Suprapubic skin (tissue), 4 donors: ENCODE measurements around the gene PPP1R2C. TPM values are rescaled to one million over a fixed set of nuclear protein-coding genes. Genes with fewer than 3 reads are reported as not detected.

Experiments
- DNase-seq, 2 donors: peaks; one replicate each; pipeline ENCODE4 v3.0.0-alpha.2; 2019; ENCODE audit warnings: low spot score in 2 of 2
- H3K27ac ChIP-seq: fragments of 200-600 bp; sonication (generic); one replicate; pipeline ENCODE4 v1.5.1; 2019
- H3K27me3 ChIP-seq: fragments of 200-600 bp; sonication (generic); one replicate; pipeline ENCODE4 v1.5.1; 2019
- H3K36me3 ChIP-seq: fragments of 200-600 bp; sonication (generic); one replicate; pipeline ENCODE4 v1.5.1; 2019
- H3K4me1 ChIP-seq: fragments of 200-600 bp; sonication (generic); one replicate; pipeline ENCODE4 v1.5.1; 2019
- H3K4me3 ChIP-seq: fragments of 200-600 bp; sonication (generic); one replicate; pipeline ENCODE4 v1.5.1; 2019; ENCODE audit warnings: mild to moderate bottlenecking
- H3K9me3 ChIP-seq: fragments of 200-600 bp; sonication (generic); one replicate; pipeline ENCODE4 v1.5.1; 2019
- CTCF ChIP-seq, 2 donors: fragments of 200-600 bp in 1 of 2; fragments of 450-650 bp in 1 of 2; sonication (generic) in 1 of 2; IDR thresholded peaks; one replicate each; pipeline ENCODE4 v1.5.1; 2016 to 2019; ENCODE audit warnings: antibody characterized with exemption in 2 of 2, mild to moderate bottlenecking in 1 of 2, moderate library complexity in 1 of 2
- EP300 ChIP-seq: sonication (generic); formaldehyde crosslinking; IDR thresholded peaks from one replicate; pipeline ENCODE4 v1.6.1; 2017; ENCODE audit warnings: antibody characterized with exemption
- POLR2A ChIP-seq, 2 donors: fragments of 450-650 bp; IDR thresholded peaks; one replicate each; pipeline ENCODE4 v1.6.1; 2017; ENCODE audit warnings: antibody characterized with exemption in 2 of 2, mild to moderate bottlenecking in 2 of 2, moderate library complexity in 2 of 2
- POLR2AphosphoS5 ChIP-seq, 3 donors: sonication (generic); formaldehyde crosslinking; IDR thresholded peaks; one replicate each; pipeline ENCODE4 v1.6.1; 2017; ENCODE audit warnings: antibody characterized with exemption in 3 of 3
- WGBS: methylation state at CpG from one replicate; pipeline ENCODE4 v1.1.5; 2018; 5-methylcytosine and 5-hydroxymethylcytosine counted together
- total RNA-seq, 4 donors: library from RNA; depleted of rRNA; stranded (reverse); fragments of >200 nt; gene quantifications; one replicate each; pipeline ENCODE4 v1.1.0, GENCODE V29; 2016

Gene PPP1R2C
- total RNA-seq, 4 donors from 2014 or later = not detected

- H3K36me3 ChIP-seq = no peaks in the 10 kb centered on the region
- 73% methylated on average over 1 of the region's 1 CpG for WGBS
- no peak for TF ChIP-seq POLR2AphosphoS5 (IDR thresholded peaks at IDR 0.05)
- no peaks in the 10 kb centered on the region for H3K9me3 ChIP-seq
- DNase-seq = no peak
- H3K4me1 ChIP-seq = no peaks in the 10 kb centered on the region
- H3K4me3 ChIP-seq = no peak overlapping the region
- H3K27me3 ChIP-seq = no peaks in the 10 kb centered on the region
- no peak overlapping the region for H3K27ac ChIP-seq
Observed at GRCh38 chrX:42739741-42740140, 38.2 kb downstream of the PPP1R2C start.

- Histone ChIP-seq H3K9me3 (no peaks in the 10 kb centered on the region), H3K4me3 (no peak overlapping the region), H3K4me1 (no peaks in the 10 kb centered on the region), H3K27ac (no peak overlapping the region), H3K36me3 (no peaks in the 10 kb centered on the region), H3K27me3 (no peaks in the 10 kb centered on the region)
- TF ChIP-seq CTCF (IDR thresholded peaks at IDR 0.05) (no peak), POLR2AphosphoS5 (IDR thresholded peaks at IDR 0.05) (no peak), POLR2A (IDR thresholded peaks at IDR 0.05) (no peak), EP300 (no peak)
- no peak for DNase-seq
- 60% methylated on average over 4 of the region's 4 CpGs for WGBS
Observed at GRCh38 chrX:42739258-42739657, 38.7 kb downstream of the PPP1R2C start.

DNA sequence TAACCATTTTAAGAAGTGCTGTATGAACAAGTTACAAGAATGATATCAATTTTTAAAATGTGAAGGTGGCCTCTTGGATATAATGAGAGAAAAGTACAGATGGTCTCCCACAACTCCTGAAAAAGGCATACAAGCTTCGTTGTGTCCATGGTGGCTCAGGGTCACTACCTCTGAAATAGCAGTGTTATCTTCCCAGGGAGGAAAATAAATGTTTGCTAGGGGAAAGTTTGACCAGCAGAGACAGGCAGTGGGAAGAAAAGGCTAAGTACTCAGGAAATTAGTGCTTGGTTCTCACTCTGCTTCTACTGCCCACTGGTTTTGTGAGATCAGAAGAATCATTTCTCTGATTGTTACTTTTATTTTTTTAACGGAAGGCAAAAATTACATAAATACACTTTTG is 39.4 kb downstream of the PPP1R2C start:
- no peak for DNase-seq
- H3K27ac ChIP-seq = no peak overlapping the region
- 85% methylated on average over 2 of the region's 2 CpGs for WGBS
- H3K27me3 ChIP-seq = no peaks in the 10 kb centered on the region
- H3K9me3 ChIP-seq = no peaks in the 10 kb centered on the region
- no peaks in the 10 kb centered on the region for H3K4me1 ChIP-seq
- no peak overlapping the region for H3K4me3 ChIP-seq
- H3K36me3 ChIP-seq = no peaks in the 10 kb centered on the region
- no peak for TF ChIP-seq POLR2A (IDR thresholded peaks at IDR 0.05)
- TF ChIP-seq POLR2AphosphoS5 (IDR thresholded peaks at IDR 0.05) = no peak
- no peak for TF ChIP-seq EP300
- no peak for TF ChIP-seq CTCF (IDR thresholded peaks at IDR 0.05)

DNA sequence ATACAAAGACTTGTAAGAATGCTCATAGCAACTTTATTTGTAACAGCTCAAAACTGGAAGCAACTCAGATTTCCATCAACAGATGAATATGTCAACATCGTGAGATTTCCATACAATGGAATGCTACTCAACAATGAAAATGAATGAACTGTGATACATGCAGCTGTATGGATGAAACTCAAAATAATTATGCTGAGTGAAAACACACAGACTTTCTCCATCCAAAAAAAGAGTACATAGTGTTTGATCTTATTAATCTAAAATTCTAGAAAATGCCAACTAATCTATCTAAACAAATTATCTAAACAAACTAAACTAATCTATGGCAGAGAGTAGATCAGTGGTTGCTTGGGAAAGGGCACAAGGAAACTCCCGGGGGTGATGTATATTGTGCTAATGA is 42.7 kb downstream of the PPP1R2C start:
- H3K4me3 ChIP-seq = no peak overlapping the region
- H3K27ac ChIP-seq = no peak overlapping the region
- H3K36me3 ChIP-seq = no peaks in the 10 kb centered on the region
- no peaks in the 10 kb centered on the region for H3K4me1 ChIP-seq
- TF ChIP-seq POLR2AphosphoS5 (IDR thresholded peaks at IDR 0.05) = no peak
- TF ChIP-seq EP300 = no peak
- TF ChIP-seq CTCF (IDR thresholded peaks at IDR 0.05) = no peak
- 71% methylated on average over 2 of the region's 2 CpGs for WGBS
- no peaks in the 10 kb centered on the region for H3K9me3 ChIP-seq
- no peaks in the 10 kb centered on the region for H3K27me3 ChIP-seq
- DNase-seq = no peak

DNA sequence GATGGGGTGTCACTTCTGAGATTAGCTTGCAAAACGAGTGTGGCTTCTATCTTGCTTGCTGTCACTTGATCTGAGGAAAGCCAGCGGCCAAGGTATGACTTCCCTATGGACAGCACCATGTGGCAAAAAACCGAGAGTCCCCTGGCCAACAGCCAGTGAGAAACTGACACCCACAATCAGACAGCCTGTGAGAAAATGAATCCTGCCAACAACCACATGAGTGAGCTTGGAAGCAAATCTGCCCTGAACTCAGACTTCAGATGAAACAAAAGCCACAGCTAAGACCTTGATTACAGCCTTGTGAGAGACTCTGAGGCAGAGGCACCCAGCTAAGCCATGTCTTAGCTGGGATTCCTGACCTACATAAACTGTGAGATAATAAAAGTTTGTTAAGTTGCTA is 45.5 kb downstream of the PPP1R2C start:
- TF ChIP-seq CTCF (IDR thresholded peaks at IDR 0.05) (no peak), POLR2A (IDR thresholded peaks at IDR 0.05) (no peak)
- H3K27me3 ChIP-seq = no peaks in the 10 kb centered on the region
- H3K27ac ChIP-seq = no peak overlapping the region
- H3K4me1 ChIP-seq = no peaks in the 10 kb centered on the region
- H3K4me3 ChIP-seq = no peak overlapping the region
- no peaks in the 10 kb centered on the region for H3K36me3 ChIP-seq
- no peak for DNase-seq
- WGBS = 39% methylated on average over 3 of the region's 3 CpGs
- no peaks in the 10 kb centered on the region for H3K9me3 ChIP-seq
